ENCODE measurements around the gene ATP11A.
"Not testable (repeated sequence)": the region's sequence is repeated elsewhere in the genome, so short reads cannot be mapped to it uniquely, and the experiment has no call there.

Gene ATP11A

DNA sequence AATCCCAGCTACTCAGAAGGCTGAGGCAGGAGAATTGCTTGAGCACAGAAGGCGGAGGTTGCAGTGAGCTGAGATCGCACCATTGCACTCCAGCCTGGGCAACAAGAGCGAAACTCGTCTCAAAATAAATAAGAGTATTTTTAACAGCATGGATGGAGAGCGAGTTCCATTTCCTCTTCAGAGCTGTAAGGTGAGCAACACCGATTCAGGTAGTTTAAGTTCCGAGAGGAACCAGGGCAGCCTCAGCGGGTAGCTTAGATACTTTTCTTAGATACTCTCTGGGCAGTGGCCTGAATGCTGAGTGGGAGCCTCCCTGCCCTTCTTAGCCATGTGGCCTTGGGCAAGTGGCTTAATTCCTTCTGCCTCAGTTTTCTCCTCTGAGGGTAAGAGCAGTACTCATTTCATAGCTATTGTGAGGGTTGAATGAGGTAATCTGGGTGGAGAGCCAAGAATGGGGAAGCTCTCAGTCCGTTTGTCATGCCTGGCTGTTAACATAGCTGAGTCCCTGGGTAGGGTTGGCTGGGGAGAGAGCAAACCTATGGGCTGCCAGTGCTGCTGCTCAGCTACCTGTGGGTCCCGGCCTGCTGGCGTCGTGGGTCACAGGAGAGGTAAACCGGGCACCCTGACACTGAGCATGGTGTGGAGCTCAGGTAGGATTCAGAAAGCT lies 4.1 kb downstream of the ATP11A start:
- DNase-seq = no peak

DNA sequence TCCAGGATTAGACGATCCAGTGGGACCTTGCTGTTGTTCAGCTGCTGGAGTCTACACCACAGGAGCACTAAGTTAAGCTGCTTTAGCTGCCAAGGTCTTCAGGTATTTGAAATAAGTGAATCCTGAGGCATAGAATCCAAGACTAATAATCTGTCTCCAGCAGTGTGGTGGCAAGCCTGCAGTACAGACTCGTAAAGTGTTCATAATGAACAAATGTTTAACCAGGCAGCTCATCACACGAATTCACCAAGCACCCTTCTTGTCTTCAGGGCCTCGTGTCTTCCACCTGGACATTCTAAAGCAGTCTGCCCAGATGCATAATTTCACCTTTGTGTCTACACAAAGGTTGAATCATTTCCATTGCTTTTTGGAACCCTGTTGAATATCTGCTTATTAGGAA lies 5.3 kb downstream of the ATP11A start:
- no peak for DNase-seq

DNA sequence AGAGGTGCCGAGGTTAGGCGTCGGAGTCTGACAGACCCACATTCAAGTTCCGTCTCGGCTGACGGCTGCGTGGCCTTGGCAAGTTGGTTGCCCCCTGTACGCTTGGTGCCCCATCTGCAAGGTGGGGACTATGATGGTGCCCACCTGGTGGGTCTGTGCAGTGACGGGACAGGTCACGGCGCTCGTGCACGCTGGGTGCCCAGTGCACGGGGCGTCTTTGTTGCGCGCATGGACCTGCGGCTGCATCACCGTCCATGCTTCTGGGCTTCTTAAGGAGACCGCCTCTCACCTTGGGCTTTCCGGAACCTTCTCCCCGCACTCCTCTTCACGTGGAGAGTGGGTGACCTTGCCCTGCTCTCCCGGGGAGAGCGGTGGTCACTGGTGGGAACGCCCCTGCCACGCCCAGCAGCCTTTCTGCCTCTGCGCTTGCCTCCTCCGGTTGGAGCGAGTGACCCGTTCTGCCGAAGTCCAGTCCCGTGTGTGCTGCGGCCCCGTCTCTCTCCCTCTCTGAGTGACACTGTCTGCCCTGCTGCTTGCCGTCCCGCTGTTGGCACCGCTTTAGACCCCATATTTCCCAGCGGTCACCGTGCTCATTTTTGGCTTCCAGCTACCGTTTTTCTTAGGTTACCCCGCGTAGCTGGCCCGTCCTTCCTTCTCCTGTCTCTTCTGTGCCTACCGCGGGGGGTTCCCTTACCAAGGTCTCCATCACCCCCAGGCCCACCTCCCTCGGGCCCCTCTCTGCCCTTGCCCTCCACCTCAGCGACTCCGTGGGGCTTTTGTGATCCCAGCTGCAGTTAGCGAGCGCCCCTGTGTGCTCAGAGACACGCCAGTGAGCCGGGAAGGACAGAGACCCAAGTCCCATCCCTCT lies 6.4 kb downstream of the ATP11A start:
- no peak for DNase-seq

- DNase-seq = no peak
These were observed 7.1 kb downstream of the ATP11A start for GRCh38 chr13:112696869-112697465.

DNA sequence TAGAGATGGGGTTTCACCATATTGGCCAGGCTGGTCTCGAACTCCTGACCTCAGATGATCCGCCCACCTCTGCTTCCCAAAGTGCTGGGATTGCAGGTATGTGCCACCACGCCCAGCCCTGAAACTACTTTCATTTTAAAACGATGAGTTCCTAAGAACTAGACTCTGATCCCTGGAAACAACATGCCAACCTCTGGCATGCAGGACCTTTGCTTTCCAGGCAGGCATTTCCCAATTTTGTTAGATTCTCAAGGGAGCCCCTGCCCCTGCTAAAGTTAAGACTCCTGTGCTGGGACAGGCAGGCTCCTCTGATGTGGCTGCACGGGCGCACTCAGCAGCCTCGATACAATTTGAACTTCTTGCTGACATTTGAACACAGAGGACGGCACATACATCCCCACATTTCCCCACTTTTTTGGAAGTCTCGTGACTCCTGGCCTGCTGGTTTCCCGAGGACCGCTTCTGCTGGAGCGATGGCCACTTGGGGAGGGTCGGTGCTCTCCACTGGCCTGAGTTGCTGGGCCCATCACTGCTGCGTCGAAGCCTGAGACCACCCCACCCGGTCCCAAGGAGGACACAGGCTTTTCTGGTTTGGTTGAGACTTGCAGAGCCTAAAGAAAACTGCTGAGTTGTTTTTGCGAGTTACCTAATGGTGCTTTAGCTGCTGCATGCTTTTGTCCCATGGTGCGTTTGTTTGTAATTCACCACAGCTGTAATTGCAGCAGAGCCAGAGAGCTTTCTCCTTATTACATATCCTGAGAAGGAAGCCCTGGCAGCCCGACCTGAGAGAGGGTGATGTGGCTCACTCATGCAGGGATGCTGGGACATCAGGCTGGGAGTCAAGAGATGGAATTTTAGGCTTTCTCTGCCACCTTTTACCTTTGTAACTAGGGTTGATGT lies 8.2 kb downstream of the ATP11A start:
- DNase-seq = no peak

DNA sequence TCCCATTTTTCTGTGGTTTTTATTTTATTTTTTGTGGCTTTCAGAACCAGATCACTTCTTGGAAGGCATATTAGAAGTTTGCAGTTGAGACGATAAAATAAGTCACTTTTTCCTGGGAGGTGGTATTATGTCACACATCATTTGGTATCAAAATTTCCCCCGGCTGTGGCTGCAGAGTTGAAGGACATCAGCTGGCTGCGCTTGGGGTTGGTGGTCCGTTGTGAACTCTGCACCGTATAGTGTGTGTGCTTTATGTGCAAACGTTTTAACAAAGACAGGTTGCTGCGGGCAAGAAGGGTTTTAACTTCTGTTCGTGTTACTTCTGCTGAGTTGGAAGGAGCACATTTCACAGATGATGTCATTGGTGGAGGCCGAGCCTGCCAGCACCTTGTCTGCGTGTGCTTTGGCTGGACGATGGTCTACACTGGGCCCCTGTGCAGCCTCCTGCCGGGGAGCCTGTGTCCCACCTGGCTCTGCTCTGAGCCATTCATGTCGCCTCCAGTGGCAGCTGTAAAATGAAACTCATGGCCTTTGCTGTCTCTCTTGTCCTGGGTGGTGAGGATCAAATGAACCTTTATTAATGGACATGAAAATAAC lies 9.6 kb downstream of the ATP11A start:
- no peak for DNase-seq

GRCh38 chr13:112700291-112701060 lies 10.6 kb downstream of the ATP11A start:
- DNase-seq = no peak

DNA sequence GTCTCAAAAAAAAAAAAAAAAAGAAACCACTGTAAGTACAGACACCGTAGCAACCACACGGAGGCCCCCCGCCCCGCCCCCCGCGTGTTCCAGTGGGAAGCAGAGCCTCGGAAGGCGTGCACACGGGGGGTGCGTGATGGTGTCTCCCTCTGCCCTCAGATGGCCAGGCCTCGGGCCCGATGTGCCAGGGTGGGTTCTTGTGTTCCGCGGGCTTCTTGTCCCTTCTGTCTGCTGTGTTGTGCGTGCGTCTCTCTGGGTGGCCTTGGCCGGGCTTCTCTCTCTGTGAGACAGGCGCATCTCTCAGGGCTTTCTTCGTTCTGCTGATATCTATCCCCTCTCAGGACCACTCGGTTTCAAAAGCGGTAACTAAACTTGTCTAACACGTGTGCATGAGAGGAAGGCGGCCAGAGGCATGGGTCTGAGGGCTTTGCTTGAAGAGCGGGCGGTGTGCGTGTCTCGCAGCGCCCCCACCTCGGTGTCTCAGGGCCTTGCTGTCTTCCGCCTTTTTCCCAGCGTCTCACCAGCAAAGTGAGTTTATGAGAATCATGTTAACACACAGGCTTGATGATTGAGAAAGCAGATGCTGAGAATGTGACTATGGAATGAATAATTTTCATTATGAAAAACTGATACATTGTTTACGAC lies 12.6 kb downstream of the ATP11A start:
- no peak for DNase-seq

- no peak for DNase-seq
These were observed 13.1 kb downstream of the ATP11A start for GRCh38 chr13:112702986-112703379.

DNA sequence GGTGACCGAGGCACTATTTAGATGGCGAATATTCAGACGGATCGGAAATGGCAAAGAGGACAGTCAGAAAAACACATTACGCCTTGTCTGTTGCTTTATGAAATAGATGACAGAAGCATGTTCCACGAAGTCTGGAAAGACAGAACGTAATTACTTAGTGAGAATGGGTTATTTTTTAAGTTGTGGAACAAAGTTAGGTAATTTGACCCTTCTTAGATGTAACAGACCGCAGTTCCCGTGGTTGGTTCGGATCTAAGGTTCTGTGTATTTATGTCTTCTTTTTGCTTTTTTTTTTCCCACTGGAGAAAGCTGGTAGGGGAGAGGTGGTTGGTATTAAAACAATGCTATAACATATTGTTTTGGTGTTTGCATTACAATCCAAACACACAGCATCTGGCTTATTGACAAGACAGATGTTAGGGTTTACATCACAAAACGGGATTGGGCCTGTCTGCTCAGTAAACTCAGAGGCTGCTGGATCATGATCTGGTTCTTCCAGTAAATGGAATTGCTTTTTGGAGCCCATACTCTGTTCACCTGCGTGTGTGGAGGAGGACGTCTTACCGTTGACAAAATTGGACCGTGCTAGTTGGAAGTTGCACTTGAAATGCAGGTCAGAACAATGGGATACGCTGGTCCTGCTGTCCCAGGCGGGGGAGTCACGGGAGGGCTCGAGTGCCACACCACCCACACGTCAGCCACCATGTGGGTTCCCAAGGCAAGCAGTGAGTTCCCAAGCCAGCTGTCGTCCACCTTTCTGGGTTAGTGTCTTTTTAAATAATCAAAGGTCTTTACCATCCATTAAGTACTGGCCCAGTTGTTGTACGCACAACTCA lies 13.8 kb downstream of the ATP11A start:
- no peak for DNase-seq

GRCh38 chr13:112704308-112705145 lies 14.7 kb downstream of the ATP11A start:
- no peak for DNase-seq

DNA sequence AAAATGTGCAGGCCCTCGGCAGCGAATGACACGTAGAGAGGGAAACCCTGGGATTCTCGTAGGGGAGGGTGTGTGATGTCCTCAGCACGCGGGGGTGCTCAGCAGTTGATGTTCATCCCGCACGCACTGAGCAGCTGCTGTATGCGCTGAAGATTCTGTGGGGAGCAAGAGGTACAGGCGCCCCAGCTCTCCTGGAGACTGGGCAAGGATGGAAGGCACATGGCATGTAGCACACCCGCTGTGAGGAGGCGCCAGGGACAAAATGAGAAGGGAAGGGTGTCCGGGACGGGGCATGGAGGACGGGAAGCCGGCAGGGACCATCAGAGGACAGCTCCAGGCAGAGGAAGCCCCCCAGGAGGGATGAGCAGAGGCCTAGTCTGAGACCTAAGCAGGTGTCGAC lies 15.4 kb downstream of the ATP11A start:
- no peak for DNase-seq

- DNase-seq = no peak
These were observed 16.3 kb downstream of the ATP11A start for GRCh38 chr13:112706171-112706570.

DNA sequence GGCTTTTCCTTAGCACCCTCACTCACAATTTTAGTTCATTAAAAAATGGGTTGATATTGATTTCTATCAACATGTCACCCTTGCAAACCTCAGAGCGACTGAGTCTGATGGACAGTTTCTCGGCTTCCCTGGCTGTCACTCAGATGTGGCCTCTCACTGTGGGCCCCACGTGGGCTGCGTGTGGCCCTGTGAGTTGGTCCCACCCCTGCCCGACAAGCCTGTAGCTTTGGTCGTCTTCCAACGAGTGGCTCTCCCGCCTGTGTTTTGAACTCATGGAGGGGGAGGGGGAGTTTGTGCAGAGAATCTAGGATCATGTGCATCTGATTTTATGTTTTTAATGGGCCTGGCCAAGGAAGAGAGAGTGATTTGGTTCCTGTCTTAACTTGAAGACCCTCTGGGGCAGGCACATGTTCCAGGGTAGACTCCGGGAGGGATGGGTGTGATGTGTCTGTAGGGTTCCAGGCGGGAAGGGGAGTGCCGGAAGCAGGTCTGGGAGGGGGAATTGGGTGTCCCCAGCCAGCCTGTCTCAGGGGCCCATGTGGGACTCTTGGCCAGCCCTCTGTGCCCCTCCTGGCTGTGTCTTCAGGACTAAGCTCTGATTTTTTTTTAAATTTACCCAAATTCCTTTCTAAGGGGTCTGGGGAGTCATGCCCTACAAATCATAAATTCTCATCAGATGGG lies 18.9 kb downstream of the ATP11A start:
- DNase-seq = no peak

GRCh38 chr13:112709316-112709715 lies 19.5 kb downstream of the ATP11A start:
- not testable (repeated sequence) for DNase-seq

- no peak for DNase-seq
These were observed 20.3 kb downstream of the ATP11A start for GRCh38 chr13:112709825-112710783.

DNA sequence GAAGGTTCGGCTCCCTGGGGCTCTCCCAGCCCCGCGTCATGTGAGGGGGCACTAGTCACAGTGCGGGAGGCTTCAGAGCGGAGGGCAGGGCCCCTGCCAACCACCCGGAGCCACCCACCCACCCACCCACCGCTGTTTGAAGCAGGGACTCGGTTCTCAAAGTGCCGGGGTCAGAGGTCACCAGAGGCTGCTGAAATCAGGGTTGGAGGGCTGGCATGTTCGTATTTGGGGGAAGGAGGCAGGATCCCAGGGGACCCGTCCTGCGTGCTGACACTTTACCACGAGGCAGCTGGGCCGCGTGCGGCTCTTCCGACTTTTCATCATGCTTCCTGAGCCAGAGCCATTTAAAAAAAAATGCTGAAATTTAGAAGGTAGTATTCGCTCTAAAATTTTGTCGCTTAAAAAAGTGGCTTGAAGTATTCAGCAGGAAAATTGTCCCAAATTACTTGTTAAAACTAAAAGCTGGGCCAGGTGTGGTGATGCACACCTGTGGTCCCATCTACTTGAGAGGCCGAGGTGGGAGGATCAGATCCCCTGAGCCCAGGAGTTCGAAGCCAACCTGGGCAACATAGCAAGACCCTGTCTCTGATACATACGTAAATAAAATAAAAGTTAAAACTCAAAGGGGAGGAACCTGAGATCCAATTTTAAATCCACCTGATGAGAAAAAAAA lies 21.2 kb downstream of the ATP11A start:
- no peak for DNase-seq

Measured in NCI-H1092 (cell line).